22Rv1 (cell line): Measurements from ENCODE around the gene AIRE.

Experiments used
- CTCF ChIP-seq: fragments of 450-650 bp; IDR thresholded peaks from 2 replicates; pipeline ENCODE4 v1.5.1; 2017; ENCODE audit warnings: mild to moderate bottlenecking
- ZFX ChIP-seq: fragments of 450-650 bp; IDR thresholded peaks from 2 replicates; pipeline ENCODE4 v1.6.1; 2017; ENCODE audit warnings: antibody characterized with exemption, borderline replicate concordance

GRCh38 chr21:44259082-44259705 is 26.5 kb upstream of the AIRE start:
- TF ChIP-seq CTCF, result no peak
- no peak for TF ChIP-seq ZFX
